Fibroblast of skin of left quadriceps (primary cell): Measurements from ENCODE around the gene LARGE2.
A peak's percentile ranks its signal among the peaks of the same experiment; 100 is the strongest.

Source experiments
- DNase-seq, 2 experiments: peaks; one replicate each; pipeline ENCODE4 v3.0.0-alpha.2; 2013; ENCODE audit warnings: low read depth in 2 of 2

LARGE2 gene

GRCh38 chr11:45960387-45961095 lies 38.1 kb downstream of the LARGE2 start:
- no peak for DNase-seq

GRCh38 chr11:45961751-45962240 lies 39.3 kb downstream of the LARGE2 start:
- no peak for DNase-seq

- DNase-seq = peak; percentile 46 to 55
Observed at GRCh38 chr11:45964911-45965389, 42.5 kb downstream of the LARGE2 start.

- no peak for DNase-seq
Observed at GRCh38 chr11:45967506-45967905, 45.0 kb downstream of the LARGE2 start.

DNA sequence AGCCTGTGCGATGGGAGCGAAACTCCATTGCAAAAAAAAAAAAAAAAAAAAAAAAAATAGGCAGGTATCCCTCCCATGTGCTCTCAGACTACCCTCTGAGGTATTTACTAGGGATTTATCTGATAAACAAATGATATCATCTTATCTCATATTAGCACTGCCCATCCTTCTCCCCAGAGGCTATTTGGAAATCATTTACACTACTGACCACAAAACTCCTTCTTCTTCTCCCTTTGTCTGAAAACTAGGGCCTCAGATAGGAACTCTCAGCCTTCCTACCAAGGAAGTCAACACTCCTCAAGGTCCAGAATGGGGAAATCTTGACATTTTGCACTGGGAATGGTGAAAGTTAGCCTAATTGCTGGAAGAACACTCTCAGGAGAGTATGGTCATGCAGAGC lies 46.4 kb downstream of the LARGE2 start:
- DNase-seq = no peak

DNA sequence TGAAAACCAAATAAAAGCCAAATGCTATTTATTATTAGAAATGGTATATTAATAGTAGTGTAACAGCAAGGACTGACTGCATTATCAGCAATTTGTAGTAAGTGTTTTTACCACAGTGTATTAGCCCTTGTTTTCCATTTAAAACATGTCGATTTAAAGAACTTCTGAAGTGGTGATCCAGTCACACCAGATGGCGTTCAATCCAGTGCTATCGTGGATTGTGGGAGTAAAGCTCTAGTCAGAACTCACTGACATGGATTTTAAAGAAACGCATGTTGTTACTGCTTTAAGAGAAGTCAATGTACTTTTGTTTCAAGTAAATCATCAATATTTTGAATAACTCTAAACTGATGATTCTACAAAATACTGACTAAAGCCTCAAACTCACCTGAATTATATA lies 51.1 kb downstream of the LARGE2 start:
- no peak for DNase-seq

GRCh38 chr11:45974806-45975205 lies 52.4 kb downstream of the LARGE2 start:
- DNase-seq = no peak
